ENCODE measurements around the gene DACT3. TPM values are rescaled to one million over a fixed set of nuclear protein-coding genes. Genes with fewer than 3 reads are reported as not detected.

Gene DACT3
- total and polyA plus RNA-seq, 2 of the 4 experiments (the other 2 are of a cell fraction): 1.6 to 4.9 TPM

GRCh38 chr19:46674416-46675178, 13.6 kb upstream of the DACT3 start:
- Histone ChIP-seq H3K23ac (ENCODE audit: low read depth, low read length) (no peak overlapping the region), H2AFZ (replicated peaks; ENCODE audit: low read length, poor library complexity) (no peak overlapping the region), H3K18ac (ENCODE audit: low read depth, low read length) (no peak overlapping the region), H3K9me1 (ENCODE audit: insufficient read depth, low read length) (peaks cover 11% of the 10 kb centered on the region), H2BK15ac (ENCODE audit: low read depth, low read length) (no peak overlapping the region), H3K79me1 (ENCODE audit: low read depth in 1 of 2, low read length in 2 of 2) (peaks cover 0 to 15% of the 10 kb centered on the region in 2 experiments; a peak in 2 of 4 replicates), H3K27me3 (ENCODE audit: control insufficient read depth, insufficient read depth, low read length) (no peaks in the 10 kb centered on the region), H3K4ac (ENCODE audit: low read depth, low read length) (no peak overlapping the region), H2BK120ac (ENCODE audit: low read depth, low read length) (no peak overlapping the region), H2AK5ac (ENCODE audit: low read depth, low read length) (no peak overlapping the region), H4K20me1 (ENCODE audit: insufficient read depth, low read length) (peaks cover 5% of the 10 kb centered on the region), H3K56ac (ENCODE audit: extremely low read depth, insufficient read depth, low read length) (no peak overlapping the region), H4K91ac (ENCODE audit: insufficient read depth, low read depth, low read length) (no peak overlapping the region), H3K4me3 (ENCODE audit: insufficient read depth, low read depth, low read length) (no peak overlapping the region), H4K8ac (ENCODE audit: low read depth in 2 of 2, low read length in 2 of 2) (no peak overlapping the region), H3K4me2 (ENCODE audit: low read depth, low read length) (no peak overlapping the region), H4K5ac (ENCODE audit: low read depth, low read length) (no peak overlapping the region), H2BK20ac (ENCODE audit: low read depth, low read length) (no peak overlapping the region), H3K36me3 (ENCODE audit: control insufficient read depth, insufficient read depth, low read length) (peaks cover 50% of the 10 kb centered on the region), H3K9ac (ENCODE audit: low read depth, low read length) (no peak overlapping the region), H2BK5ac (ENCODE audit: low read depth, low read length, poor library complexity, severe bottlenecking) (no peak overlapping the region), H3K9me3 (ENCODE audit: control insufficient read depth, insufficient read depth, low read length) (no peaks in the 10 kb centered on the region), H3K14ac (replicated peaks; ENCODE audit: low read depth, low read length) (no peak overlapping the region), H3K27ac (ENCODE audit: insufficient read depth, low read length) (no peak overlapping the region), H3K4me1 (ENCODE audit: control insufficient read depth, insufficient read depth, low read length) (peaks cover 4% of the 10 kb centered on the region), H2AK9ac (replicated peaks; ENCODE audit: low read depth, low read length, poor library complexity) (no peak overlapping the region)
- in situ Hi-C loops (cut with MboI; ENCODE audit: low sequenced_read_pairs): no loop called here
- TF ChIP-seq MXI1 (IDR thresholded peaks at IDR 0.05; ENCODE audit: borderline replicate concordance, low read depth, low read length) (no peak), RFX5 (IDR thresholded peaks at IDR 0.05; ENCODE audit: low read depth, low read length) (peak; percentile 93), NFE2L2 (IDR thresholded peaks at IDR 0.05; ENCODE audit: low read depth, low read length) (no peak), CEBPB (IDR thresholded peaks at IDR 0.05; ENCODE audit: low read depth, low read length) (no peak), USF2 (IDR thresholded peaks at IDR 0.05; ENCODE audit: low read depth, low read length) (no peak), RAD21 (IDR thresholded peaks at IDR 0.05; ENCODE audit: low read length) (no peak)
- TF ChIP-seq, protein P1, sequence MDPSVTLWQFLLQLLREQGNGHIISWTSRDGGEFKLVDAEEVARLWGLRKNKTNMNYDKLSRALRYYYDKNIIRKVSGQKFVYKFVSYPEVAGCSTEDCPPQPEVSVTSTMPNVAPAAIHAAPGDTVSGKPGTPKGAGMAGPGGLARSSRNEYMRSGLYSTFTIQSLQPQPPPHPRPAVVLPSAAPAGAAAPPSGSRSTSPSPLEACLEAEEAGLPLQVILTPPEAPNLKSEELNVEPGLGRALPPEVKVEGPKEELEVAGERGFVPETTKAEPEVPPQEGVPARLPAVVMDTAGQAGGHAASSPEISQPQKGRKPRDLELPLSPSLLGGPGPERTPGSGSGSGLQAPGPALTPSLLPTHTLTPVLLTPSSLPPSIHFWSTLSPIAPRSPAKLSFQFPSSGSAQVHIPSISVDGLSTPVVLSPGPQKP (IDR thresholded peaks at IDR 0.05; ENCODE audit: borderline replicate concordance, low read depth, low read length): no peak
- ATAC-seq (ENCODE audit: low read depth) (peak; percentile 24; the same call in 1 of the 2 replicates), DNase-seq (peak; percentile 7)
- ChIA-PET CTCF (no interaction called here), POLR2A (ENCODE audit: unreplicated experiment) (no interaction called here)
- WGBS, 2 experiments (ENCODE audit: extremely low coverage in 2 of 2, insufficient read length in 1 of 2): 96% methylated on average over 14 of the region's 21 CpGs; no CpG with 5 or more reads in 1 of the 2 experiments
- intact Hi-C loops (cut with micrococcal nuclease): no loop called here
- no TSS peak for BruUV-seq (replicated peaks)
- dilution Hi-C loops (cut with HindIII; ENCODE audit: low sequenced_read_pairs, unreplicated experiment): no loop called here
